Kidney (tissue), 14 donors: ENCODE results near the gene PSMC1. TPM values are rescaled to one million over a fixed set of nuclear protein-coding genes. Genes with fewer than 3 reads are reported as not detected.

ENCODE experiments used
- DNase-seq, 5 donors: peaks; one replicate each; pipeline ENCODE4 v3.0.0-alpha.2; 2013 to 2020
- FAIRE-seq: peaks from 2 replicates; lab custom pipeline; 2012; peaks lifted over from hg19 to GRCh38; lab: Jason Lieb, UNC
- H3K27ac ChIP-seq, 2 donors: one replicate each; pipeline ENCODE4 v1.7.0; 2013; ENCODE audit warnings: low read depth in 2 of 2, low read length in 2 of 2, inconsistent platforms in 1 of 2
- H3K27me3 ChIP-seq: one replicate; pipeline ENCODE4 v1.7.1; 2013; ENCODE audit warnings: low read length, inconsistent platforms; ENCODE audit not compliant: control insufficient read depth, insufficient read depth
- H3K36me3 ChIP-seq, 3 donors: one replicate each; pipeline versions ENCODE4 v1.7.0 to v1.7.1; 2013; ENCODE audit warnings: low read length in 3 of 3, control low read depth in 1 of 3, inconsistent platforms in 1 of 3; ENCODE audit not compliant: insufficient read depth in 3 of 3, control insufficient read depth in 2 of 3
- H3K4me1 ChIP-seq, 3 donors: one replicate each; pipeline versions ENCODE4 v1.7.0 to v1.7.1; 2013; ENCODE audit warnings: low read length in 3 of 3, inconsistent platforms in 1 of 3, low read depth in 1 of 3; ENCODE audit not compliant: control insufficient read depth in 2 of 3, insufficient read depth in 2 of 3
- H3K4me3 ChIP-seq, 3 donors: one replicate each; pipeline versions ENCODE4 v1.7.0 to v1.8.1; 2013; ENCODE audit warnings: low read length in 3 of 3, control low read depth in 1 of 3, inconsistent platforms in 1 of 3
- H3K9ac ChIP-seq, 3 donors: one replicate each; pipeline versions ENCODE4 v1.7.0 to v1.7.1; 2013; ENCODE audit warnings: low read length in 3 of 3, control low read depth in 1 of 3, inconsistent platforms in 1 of 3
- H3K9me3 ChIP-seq, 3 donors: one replicate each; pipeline versions ENCODE4 v1.7.0 to v1.7.1; 2013; ENCODE audit warnings: low read length in 3 of 3, control low read depth in 1 of 3, inconsistent platforms in 1 of 3; ENCODE audit not compliant: control insufficient read depth in 2 of 3, insufficient read depth in 1 of 3
- CTCF ChIP-seq: IDR thresholded peaks from 3 replicates; pipeline ENCODE4 v1.5.1; 2012; ENCODE audit warnings: mild to moderate bottlenecking, moderate library complexity, borderline replicate concordance; ENCODE audit not compliant: insufficient read depth; ENCODE audit errors: extremely low read depth
- intact Hi-C: fragments of 100-400 bp; cut with DNase I; formaldehyde crosslinking; loops from one replicate; pipeline ENCODE4 v1.11.1; 2022
- polyA plus RNA-seq: library from polyadenylated mRNA; stranded (reverse); fragments of 350-450 nt; fragmentation: Illumina TruSeq; extraction: RNeasy Lipid Tissue Mini Kit (QIAGEN cat#74804); gene quantifications from one replicate; pipeline ENCODE4 v1.2.3, GENCODE V29; 2014; ENCODE audit warnings: low read depth, low replicate concordance; ENCODE audit not compliant: insufficient read depth
- total RNA-seq: library from RNA; stranded (reverse); fragmentation: NEBNext Ultra II Directional; extraction: Animal tissue kit (Norgen Biotek cat#: 25700); gene quantifications from one replicate; pipeline ENCODE4 v1.2.1, GENCODE V29; 2021
- donor health status: control.
- donor health status: control.
- donor health status: control.
- donor health status: control.
- donor health status: control.
- donor health status: DM: yes; HTN: yes; CAD: no.
- donor health status: Normal renal cell carcinoma (clear cell type).

Gene PSMC1
- total and polyA plus RNA-seq, 2 donors from 2014 or later = 88.9 to 172 TPM

GRCh38 chr14:90305176-90305601 is 48.8 kb downstream of the PSMC1 start:
- peaks cover 2 to 6% (median 5%) of the 10 kb centered on the region in 3 donors for H3K4me1 ChIP-seq
- H3K27ac ChIP-seq = no peak overlapping the region
- DNase-seq (no peak), FAIRE-seq (no peak)
- no peak overlapping the region for H3K4me3 ChIP-seq
- no peak overlapping the region for H3K9ac ChIP-seq
- TF ChIP-seq CTCF = no peak
- peaks cover 3 to 23% (median 20%) of the 10 kb centered on the region in 3 donors for H3K36me3 ChIP-seq
- no peaks in the 10 kb centered on the region for H3K9me3 ChIP-seq
- intact Hi-C loops = no loop called here
- no peaks in the 10 kb centered on the region for H3K27me3 ChIP-seq

- no peaks in the 10 kb centered on the region for H3K27me3 ChIP-seq
- intact Hi-C loops = no loop called here
- no peak for DNase-seq
- H3K4me1 ChIP-seq = no peaks in the 10 kb centered on the region
- no peak overlapping the region for H3K9ac ChIP-seq
- no peaks in the 10 kb centered on the region for H3K9me3 ChIP-seq
- H3K36me3 ChIP-seq = peaks cover 3 to 36% (median 30%) of the 10 kb centered on the region in 3 donors
- H3K4me3 ChIP-seq = no peak overlapping the region
- no peak for FAIRE-seq
- H3K27ac ChIP-seq = no peak overlapping the region
- TF ChIP-seq CTCF = no peak
These were observed 52.2 kb downstream of the PSMC1 start for GRCh38 chr14:90308561-90308960.

- Histone ChIP-seq H3K9me3 (no peaks in the 10 kb centered on the region), H3K36me3 (peaks cover 3 to 24% (median 14%) of the 10 kb centered on the region in 3 donors), H3K27ac (no peak overlapping the region), H3K4me3 (no peak overlapping the region), H3K27me3 (no peaks in the 10 kb centered on the region), H3K9ac (no peak overlapping the region), H3K4me1 (no peaks in the 10 kb centered on the region)
- intact Hi-C loops = no loop called here
- no peak for DNase-seq
- no peak for TF ChIP-seq CTCF
- no peak for FAIRE-seq
These were observed 60.9 kb downstream of the PSMC1 start for GRCh38 chr14:90317286-90317685.

- H3K36me3 ChIP-seq = peaks cover 3 to 22% (median 13%) of the 10 kb centered on the region in 3 donors
- intact Hi-C loops = no loop called here
- FAIRE-seq (no peak), DNase-seq (no peak)
- no peaks in the 10 kb centered on the region for H3K4me1 ChIP-seq
- no peak overlapping the region for H3K4me3 ChIP-seq
- H3K9me3 ChIP-seq = no peaks in the 10 kb centered on the region
- TF ChIP-seq CTCF = no peak
- H3K27me3 ChIP-seq = no peaks in the 10 kb centered on the region
- no peak overlapping the region for H3K9ac ChIP-seq
- H3K27ac ChIP-seq = no peak overlapping the region
These were observed 61.7 kb downstream of the PSMC1 start for GRCh38 chr14:90318016-90318415.
